ENCODE results near the gene TRIM28.
"Not testable (repeated sequence)": the region's sequence is repeated elsewhere in the genome, so short reads cannot be mapped to it uniquely, and the experiment has no call there.

Gene TRIM28

GRCh38 chr19:58518256-58519086 lies 25.4 kb upstream of the TRIM28 start:
- in situ Hi-C loops (cut with MboI; ENCODE audit: low sequenced_read_pairs) = no loop called here

GRCh38 chr19:58519087-58519354 lies 24.8 kb upstream of the TRIM28 start:
- in situ Hi-C loops (cut with MboI; ENCODE audit: low sequenced_read_pairs) = no loop called here

- in situ Hi-C loops (cut with MboI; ENCODE audit: low sequenced_read_pairs) = no loop called here
These were observed 24.3 kb upstream of the TRIM28 start, which contains the start of gene ZBTB45 for GRCh38 chr19:58519355-58520256. ZBTB45 (minus strand) TSS chr19:58519810; CDS start chr19:58517673, 2,137 bp downstream.

- in situ Hi-C loops (cut with MboI; ENCODE audit: low sequenced_read_pairs) = no loop called here
These were observed 23.6 kb upstream of the TRIM28 start for GRCh38 chr19:58520257-58520599.

- in situ Hi-C loops (cut with MboI; ENCODE audit: low sequenced_read_pairs) = no loop called here
These were observed 22.2 kb upstream of the TRIM28 start for GRCh38 chr19:58521651-58522050.

- in situ Hi-C loops (cut with MboI; ENCODE audit: low sequenced_read_pairs) = no loop called here
These were observed 21.2 kb upstream of the TRIM28 start for GRCh38 chr19:58522709-58523108.

- in situ Hi-C loops (cut with MboI; ENCODE audit: low sequenced_read_pairs) = no loop called here
These were observed 14.5 kb upstream of the TRIM28 start for GRCh38 chr19:58529405-58529804.

- in situ Hi-C loops (cut with MboI; ENCODE audit: low sequenced_read_pairs) = no loop called here
These were observed 12.6 kb upstream of the TRIM28 start for GRCh38 chr19:58531034-58531840.

- in situ Hi-C loops (cut with MboI; ENCODE audit: low sequenced_read_pairs) = no loop called here
These were observed 8.0 kb upstream of the TRIM28 start for GRCh38 chr19:58535857-58536256.

GRCh38 chr19:58536852-58537798 lies 6.7 kb upstream of the TRIM28 start:
- in situ Hi-C loops (cut with MboI; ENCODE audit: low sequenced_read_pairs) = no loop called here

- in situ Hi-C loops (cut with MboI; ENCODE audit: low sequenced_read_pairs) = no loop called here
These were observed 5.4 kb upstream of the TRIM28 start for GRCh38 chr19:58538257-58539168.

- in situ Hi-C loops (cut with MboI; ENCODE audit: low sequenced_read_pairs) = not testable (repeated sequence)
These were observed 4.7 kb upstream of the TRIM28 start for GRCh38 chr19:58539169-58539559.

GRCh38 chr19:58542641-58543372 lies 1.1 kb upstream of the TRIM28 start:
- in situ Hi-C loops (cut with MboI; ENCODE audit: low sequenced_read_pairs) = not testable (repeated sequence)

GRCh38 chr19:58544591-58545285 lies 874 bp downstream of the TRIM28 start:
- in situ Hi-C loops (cut with MboI; ENCODE audit: low sequenced_read_pairs) = no loop called here

GRCh38 chr19:58545286-58546018 lies 1.6 kb downstream of the TRIM28 start:
- in situ Hi-C loops (cut with MboI; ENCODE audit: low sequenced_read_pairs) = no loop called here

- in situ Hi-C loops (cut with MboI; ENCODE audit: low sequenced_read_pairs) = no loop called here
These were observed 2.2 kb downstream of the TRIM28 start for GRCh38 chr19:58546019-58546530.

Measured in HL-60/S4 treated with phorbol 12-myristate 13-acetate at 8.2 ng/mL for 4 days and 3 days (cell line).